ENCODE data around the gene PRRC2B.

DNA sequence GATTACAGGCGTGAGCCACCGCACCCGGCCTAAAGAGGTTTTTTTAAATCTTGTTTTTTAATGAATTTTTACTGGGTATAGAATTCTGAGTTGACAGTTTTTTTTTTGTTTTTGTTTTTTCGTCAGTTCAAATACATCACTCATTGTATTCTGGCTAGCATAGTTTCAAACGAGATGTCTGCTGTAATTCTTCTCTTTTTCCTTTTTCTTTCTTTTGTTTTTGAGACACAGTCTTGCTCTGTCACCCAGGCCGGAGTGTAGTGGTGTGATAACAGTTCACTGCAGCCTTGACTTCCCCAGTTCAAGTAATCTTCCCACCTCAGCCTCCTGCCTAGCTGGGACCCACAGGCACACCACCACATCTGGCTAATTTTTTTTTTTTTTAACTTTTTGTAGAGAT is 149.3 kb downstream of the PRRC2B start:
- TF ChIP-seq, protein P1, sequence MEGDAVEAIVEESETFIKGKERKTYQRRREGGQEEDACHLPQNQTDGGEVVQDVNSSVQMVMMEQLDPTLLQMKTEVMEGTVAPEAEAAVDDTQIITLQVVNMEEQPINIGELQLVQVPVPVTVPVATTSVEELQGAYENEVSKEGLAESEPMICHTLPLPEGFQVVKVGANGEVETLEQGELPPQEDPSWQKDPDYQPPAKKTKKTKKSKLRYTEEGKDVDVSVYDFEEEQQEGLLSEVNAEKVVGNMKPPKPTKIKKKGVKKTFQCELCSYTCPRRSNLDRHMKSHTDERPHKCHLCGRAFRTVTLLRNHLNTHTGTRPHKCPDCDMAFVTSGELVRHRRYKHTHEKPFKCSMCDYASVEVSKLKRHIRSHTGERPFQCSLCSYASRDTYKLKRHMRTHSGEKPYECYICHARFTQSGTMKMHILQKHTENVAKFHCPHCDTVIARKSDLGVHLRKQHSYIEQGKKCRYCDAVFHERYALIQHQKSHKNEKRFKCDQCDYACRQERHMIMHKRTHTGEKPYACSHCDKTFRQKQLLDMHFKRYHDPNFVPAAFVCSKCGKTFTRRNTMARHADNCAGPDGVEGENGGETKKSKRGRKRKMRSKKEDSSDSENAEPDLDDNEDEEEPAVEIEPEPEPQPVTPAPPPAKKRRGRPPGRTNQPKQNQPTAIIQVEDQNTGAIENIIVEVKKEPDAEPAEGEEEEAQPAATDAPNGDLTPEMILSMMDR (IDR thresholded peaks at IDR 0.05) = no peak
- TF ChIP-seq POLR2AphosphoS5 (IDR thresholded peaks at IDR 0.05) (no peak), POLR2A (IDR thresholded peaks at IDR 0.05) (no peak)
